Astrocyte of the cerebellum (primary cell): ENCODE measurements around the gene ANKFN1.

Experiments used
- DNase-seq: peaks from one replicate; pipeline ENCODE4 v3.0.0-alpha.2; 2011; ENCODE audit warnings: low read depth
- H3K4me3 ChIP-seq: 2 replicates; pipeline ENCODE4 v1.5.1; 2011; ENCODE audit warnings: mild to moderate bottlenecking, low read depth, low read length, moderate library complexity
- in situ Hi-C: cut with HindIII; loops from 2 replicates; pipeline ENCODE4 v1.10.0; 2017; ENCODE audit warnings: low sequenced_read_pairs
- TF ChIP-seq, protein P1 (sequence below): IDR thresholded peaks from 2 replicates; pipeline ENCODE4 v1.5.1; 2012; ENCODE audit warnings: low read length, low read depth, moderate library complexity, mild to moderate bottlenecking; ENCODE audit errors: missing control alignments

Gene ANKFN1

DNA sequence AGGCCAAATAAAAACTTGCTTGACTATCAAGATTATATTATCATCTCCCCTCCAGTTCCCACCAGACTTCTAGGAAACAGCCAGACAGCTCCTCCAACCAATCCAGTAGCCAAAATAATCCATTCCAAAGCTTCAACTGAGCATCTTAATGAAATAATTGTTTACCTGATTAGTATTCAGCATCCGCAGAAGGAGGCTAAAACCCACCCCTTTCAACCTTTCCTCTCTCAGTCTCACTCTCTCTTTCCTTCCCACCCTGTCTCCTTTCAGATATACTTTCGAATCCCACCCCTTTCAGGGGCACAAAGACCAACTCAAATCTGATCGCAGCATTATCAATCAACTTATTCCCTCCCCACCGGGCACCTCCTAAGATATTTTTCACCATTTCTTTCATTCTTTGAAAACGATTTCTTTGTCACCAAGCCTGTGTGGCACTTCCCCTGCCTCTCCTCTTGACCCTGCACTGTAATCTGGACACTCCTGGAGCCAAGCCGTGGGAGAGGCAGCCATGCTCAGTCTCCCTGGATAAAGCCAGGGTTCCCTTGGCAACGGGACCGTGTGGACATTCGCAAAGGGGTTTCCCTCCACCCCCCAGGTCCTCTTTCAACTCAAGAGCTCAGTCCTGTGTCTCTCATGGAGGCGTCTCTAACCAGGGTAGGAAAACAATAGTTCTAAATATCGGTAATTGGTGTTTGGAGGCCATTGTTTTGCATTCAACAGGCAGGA, at the start of gene ANKFN1:
TSS of gene ANKFN1 (plus strand) at position 602 of the 729 bp plus-strand sequence. CDS start 59,193 bp downstream, outside the sequence.
- in situ Hi-C loops: no loop called here
- H3K4me3 ChIP-seq: no peak within 1 kb of the TSS
- TF ChIP-seq, protein P1, sequence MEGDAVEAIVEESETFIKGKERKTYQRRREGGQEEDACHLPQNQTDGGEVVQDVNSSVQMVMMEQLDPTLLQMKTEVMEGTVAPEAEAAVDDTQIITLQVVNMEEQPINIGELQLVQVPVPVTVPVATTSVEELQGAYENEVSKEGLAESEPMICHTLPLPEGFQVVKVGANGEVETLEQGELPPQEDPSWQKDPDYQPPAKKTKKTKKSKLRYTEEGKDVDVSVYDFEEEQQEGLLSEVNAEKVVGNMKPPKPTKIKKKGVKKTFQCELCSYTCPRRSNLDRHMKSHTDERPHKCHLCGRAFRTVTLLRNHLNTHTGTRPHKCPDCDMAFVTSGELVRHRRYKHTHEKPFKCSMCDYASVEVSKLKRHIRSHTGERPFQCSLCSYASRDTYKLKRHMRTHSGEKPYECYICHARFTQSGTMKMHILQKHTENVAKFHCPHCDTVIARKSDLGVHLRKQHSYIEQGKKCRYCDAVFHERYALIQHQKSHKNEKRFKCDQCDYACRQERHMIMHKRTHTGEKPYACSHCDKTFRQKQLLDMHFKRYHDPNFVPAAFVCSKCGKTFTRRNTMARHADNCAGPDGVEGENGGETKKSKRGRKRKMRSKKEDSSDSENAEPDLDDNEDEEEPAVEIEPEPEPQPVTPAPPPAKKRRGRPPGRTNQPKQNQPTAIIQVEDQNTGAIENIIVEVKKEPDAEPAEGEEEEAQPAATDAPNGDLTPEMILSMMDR: no peak
- no peak for DNase-seq

- no peak for DNase-seq
- TF ChIP-seq, protein P1: no peak
- H3K4me3 ChIP-seq: no peak overlapping the region
- in situ Hi-C loops: no loop called here
These were observed 44.4 kb upstream of the ANKFN1 start for GRCh38 chr17:56108811-56109284.

- H3K4me3 ChIP-seq: no peak overlapping the region
- DNase-seq: no peak
- in situ Hi-C loops: no loop called here
- TF ChIP-seq, protein P1: no peak
These were observed 43.4 kb upstream of the ANKFN1 start for GRCh38 chr17:56109836-56110235.

- TF ChIP-seq, protein P1: no peak
- in situ Hi-C loops: no loop called here
- no peak overlapping the region for H3K4me3 ChIP-seq
- DNase-seq: no peak
These were observed 42.7 kb upstream of the ANKFN1 start for GRCh38 chr17:56110463-56111135.

- in situ Hi-C loops: no loop called here
These were observed 41.4 kb upstream of the ANKFN1 start for GRCh38 chr17:56111706-56112485.

GRCh38 chr17:56113486-56113885, 39.8 kb upstream of the ANKFN1 start:
- in situ Hi-C loops: no loop called here

More at GRCh38 chr17:56111706-56112485, 41.4 kb upstream of the ANKFN1 start:
- TF ChIP-seq, protein P1: no peak
- peak; percentile 69 for DNase-seq
- no peak overlapping the region for H3K4me3 ChIP-seq

More at GRCh38 chr17:56113486-56113885, 39.8 kb upstream of the ANKFN1 start:
- no peak overlapping the region for H3K4me3 ChIP-seq
- TF ChIP-seq, protein P1: no peak
- no peak for DNase-seq
